ENCODE results near the gene TRAPPC2. TPM values are rescaled to one million over a fixed set of nuclear protein-coding genes. Genes with fewer than 3 reads are reported as not detected.
"Not testable (repeated sequence)": the region's sequence is repeated elsewhere in the genome, so short reads cannot be mapped to it uniquely, and the experiment has no call there.

Gene TRAPPC2
- total RNA-seq, 1 donor from 2014 or later = 12.4 TPM

GRCh38 chrX:13688384-13688957 is 45.9 kb downstream of the TRAPPC2 start:
- no peaks in the 10 kb centered on the region for H3K36me3 Mint-ChIP-seq (ENCODE audit: low read depth, unreplicated experiment)
- peak overlapping the region; percentile 91 for H3K4me3 Mint-ChIP-seq (ENCODE audit: unreplicated experiment)
- no peak for DNase-seq (ENCODE audit: low spot score)
- peaks cover 16% of the 10 kb centered on the region for H3K4me1 Mint-ChIP-seq (ENCODE audit: unreplicated experiment)
- H3K9me3 Mint-ChIP-seq (ENCODE audit: unreplicated experiment) = no peaks in the 10 kb centered on the region
- H3K27ac Mint-ChIP-seq (ENCODE audit: unreplicated experiment) = peak overlapping the region; percentile 75
- TF ChIP-seq CTCF (IDR thresholded peaks at IDR 0.05; ENCODE audit: unreplicated experiment) = no peak
- H3K27me3 Mint-ChIP-seq (ENCODE audit: unreplicated experiment) = peaks cover 3% of the 10 kb centered on the region

DNA sequence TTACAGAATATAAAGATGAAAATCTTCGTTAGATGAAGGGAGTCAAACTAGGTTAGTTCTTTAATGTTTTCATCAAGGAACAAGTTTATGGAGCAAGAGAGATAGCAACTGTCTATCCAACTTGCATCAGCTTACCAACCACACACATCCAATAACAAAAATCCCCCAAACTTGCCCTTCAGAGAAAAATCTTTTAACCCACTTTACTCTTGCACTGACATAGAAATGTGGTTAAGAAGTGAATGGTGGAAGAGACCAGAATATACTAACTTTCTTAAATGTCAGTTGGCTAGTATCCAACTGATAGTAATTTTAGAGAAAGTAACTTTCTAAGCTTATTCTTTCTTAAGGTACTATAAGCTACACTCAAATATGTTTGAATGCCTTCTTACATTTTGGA is 47.2 kb downstream of the TRAPPC2 start:
- Mint-ChIP-seq H3K4me1 (ENCODE audit: unreplicated experiment) (peaks cover 7% of the 10 kb centered on the region), H3K36me3 (ENCODE audit: low read depth, unreplicated experiment) (no peaks in the 10 kb centered on the region), H3K4me3 (ENCODE audit: unreplicated experiment) (no peak overlapping the region), H3K27me3 (ENCODE audit: unreplicated experiment) (peaks cover 3% of the 10 kb centered on the region), H3K27ac (ENCODE audit: unreplicated experiment) (no peak overlapping the region), H3K9me3 (ENCODE audit: unreplicated experiment) (no peaks in the 10 kb centered on the region)
- DNase-seq (ENCODE audit: low spot score) = no peak
- TF ChIP-seq CTCF (IDR thresholded peaks at IDR 0.05; ENCODE audit: unreplicated experiment) = no peak

- H3K4me3 Mint-ChIP-seq (ENCODE audit: unreplicated experiment) = no peak overlapping the region
Measured at GRCh38 chrX:13685126-13685763, 49.2 kb downstream of the TRAPPC2 start.

DNA sequence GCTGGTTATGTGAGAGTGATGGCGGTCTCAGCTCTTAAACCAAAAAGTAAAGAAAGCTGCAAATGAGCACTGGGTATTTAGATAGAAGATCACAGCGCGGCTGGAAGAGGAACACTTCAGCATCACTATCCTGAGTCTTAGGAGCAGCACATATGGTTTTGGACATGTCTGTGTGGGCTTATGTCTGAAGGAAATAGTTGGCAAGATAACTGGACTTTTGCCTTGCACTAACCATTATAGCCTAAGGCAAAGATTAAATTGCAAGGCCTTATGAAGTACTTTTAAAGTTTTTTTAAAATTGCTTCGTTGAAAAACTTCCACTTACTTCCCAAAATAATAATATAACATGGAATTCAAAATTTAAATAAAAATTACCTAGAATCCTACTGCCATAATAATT is 50.1 kb downstream of the TRAPPC2 start:
- H3K9me3 Mint-ChIP-seq (ENCODE audit: unreplicated experiment) = no peaks in the 10 kb centered on the region
- no peak for TF ChIP-seq CTCF (IDR thresholded peaks at IDR 0.05; ENCODE audit: unreplicated experiment)
- no peak for DNase-seq (ENCODE audit: low spot score)
- no peak overlapping the region for H3K4me3 Mint-ChIP-seq (ENCODE audit: unreplicated experiment)
- no peak overlapping the region for H3K27ac Mint-ChIP-seq (ENCODE audit: unreplicated experiment)
- H3K36me3 Mint-ChIP-seq (ENCODE audit: low read depth, unreplicated experiment) = no peaks in the 10 kb centered on the region
- H3K27me3 Mint-ChIP-seq (ENCODE audit: unreplicated experiment) = no peaks in the 10 kb centered on the region
- H3K4me1 Mint-ChIP-seq (ENCODE audit: unreplicated experiment) = no peaks in the 10 kb centered on the region

More at GRCh38 chrX:13685126-13685763, 49.2 kb downstream of the TRAPPC2 start:
- Mint-ChIP-seq H3K4me1 (ENCODE audit: unreplicated experiment) (peaks cover 1% of the 10 kb centered on the region), H3K27me3 (ENCODE audit: unreplicated experiment) (no peaks in the 10 kb centered on the region), H3K27ac (ENCODE audit: unreplicated experiment) (no peak overlapping the region), H3K9me3 (ENCODE audit: unreplicated experiment) (no peaks in the 10 kb centered on the region), H3K36me3 (ENCODE audit: low read depth, unreplicated experiment) (no peaks in the 10 kb centered on the region)
- TF ChIP-seq CTCF (IDR thresholded peaks at IDR 0.05; ENCODE audit: unreplicated experiment) = no peak
- no peak for DNase-seq (ENCODE audit: low spot score)

- no peaks in the 10 kb centered on the region for H3K27me3 Mint-ChIP-seq (ENCODE audit: unreplicated experiment)
- H3K9me3 Mint-ChIP-seq (ENCODE audit: unreplicated experiment) = no peaks in the 10 kb centered on the region
- TF ChIP-seq CTCF (IDR thresholded peaks at IDR 0.05; ENCODE audit: unreplicated experiment) = no peak
- DNase-seq (ENCODE audit: low spot score) = no peak
- H3K27ac Mint-ChIP-seq (ENCODE audit: unreplicated experiment) = no peak overlapping the region
- H3K36me3 Mint-ChIP-seq (ENCODE audit: low read depth, unreplicated experiment) = no peaks in the 10 kb centered on the region
- H3K4me1 Mint-ChIP-seq (ENCODE audit: unreplicated experiment) = no peaks in the 10 kb centered on the region
- no peak overlapping the region for H3K4me3 Mint-ChIP-seq (ENCODE audit: unreplicated experiment)
Measured at GRCh38 chrX:13681595-13681994, 52.8 kb downstream of the TRAPPC2 start.

GRCh38 chrX:13679700-13680099 is 54.7 kb downstream of the TRAPPC2 start:
- H3K36me3 Mint-ChIP-seq (ENCODE audit: low read depth, unreplicated experiment); H3K4me3 Mint-ChIP-seq (ENCODE audit: unreplicated experiment); H3K27me3 Mint-ChIP-seq (ENCODE audit: unreplicated experiment); H3K4me1 Mint-ChIP-seq (ENCODE audit: unreplicated experiment); DNase-seq (ENCODE audit: low spot score); H3K9me3 Mint-ChIP-seq (ENCODE audit: unreplicated experiment); H3K27ac Mint-ChIP-seq (ENCODE audit: unreplicated experiment): not testable (repeated sequence)

Measured in endothelial cell (in vitro differentiated cells).